Fibroblast of mammary gland (primary cell): ENCODE results near the gene RABEP1.

Source experiments
- DNase-seq: peaks from one replicate; pipeline ENCODE4 v3.0.0-alpha.2; 2010; ENCODE audit warnings: low read depth
- H3K4me3 ChIP-seq: 2 replicates; pipeline ENCODE4 v1.5.1; 2011; ENCODE audit warnings: low read depth, mild to moderate bottlenecking, low read length, moderate library complexity; ENCODE audit not compliant: control insufficient read depth
- CTCF ChIP-seq: conservative IDR thresholded peaks from 2 replicates; pipeline ENCODE4 v1.5.1; 2011; ENCODE audit warnings: low read depth, low read length, inconsistent platforms; ENCODE audit not compliant: control insufficient read depth, insufficient read depth

RABEP1 gene

GRCh38 chr17:5418858-5419355 is 136.8 kb downstream of the RABEP1 start:
- peak overlapping the region; percentile 95 for H3K4me3 ChIP-seq
- no peak for TF ChIP-seq CTCF
- peak; percentile 45 for DNase-seq

- peak within 1 kb of the TSS; percentile 95 for H3K4me3 ChIP-seq
- peak; percentile 95 for DNase-seq
- no peak for TF ChIP-seq CTCF
These were observed 137.4 kb downstream of the RABEP1 start, which contains the start of gene NUP88 for GRCh38 chr17:5419356-5419958. TSS of gene NUP88 (minus strand) at chr17:5419662. CDS start at chr17:5419650, 12 bp downstream.

GRCh38 chr17:5419959-5420653 is 138.0 kb downstream of the RABEP1 start, which contains the start of gene RPAIN:
TSS of gene RPAIN (plus strand) at chr17:5420182. CDS start at chr17:5420211, 29 bp downstream.
- peak within 1 kb of the TSS; percentile 95 for H3K4me3 ChIP-seq
- peak; percentile 81 for DNase-seq
- no peak for TF ChIP-seq CTCF

GRCh38 chr17:5422505-5422904 is 140.4 kb downstream of the RABEP1 start:
- no peak overlapping the region for H3K4me3 ChIP-seq
- peak; percentile 18 for TF ChIP-seq CTCF
- peak; percentile 81 for DNase-seq

- TF ChIP-seq CTCF: no peak
- H3K4me3 ChIP-seq: no peak overlapping the region
- DNase-seq: no peak
These were observed 142.8 kb downstream of the RABEP1 start for GRCh38 chr17:5424909-5425308.

GRCh38 chr17:5425826-5426225 is 143.7 kb downstream of the RABEP1 start:
- no peak for TF ChIP-seq CTCF
- DNase-seq: no peak

More at GRCh38 chr17:5425826-5426225, 143.7 kb downstream of the RABEP1 start:
- no peak overlapping the region for H3K4me3 ChIP-seq
